HG03025 (cell line): ENCODE data around the gene CTAGE8.
"Not testable (repeated sequence)": the region's sequence is repeated elsewhere in the genome, so short reads cannot be mapped to it uniquely, and the experiment has no call there.

Experiments used
- ATAC-seq: cut with Tn5 transposase; IDR thresholded peaks from one replicate; pipeline ENCODE4 v1.9.1; 2021; ENCODE audit warnings: mild to moderate bottlenecking, moderate library complexity; ENCODE audit not compliant: unreplicated experiment, low FRiP score

The CTAGE8 gene, protein sequence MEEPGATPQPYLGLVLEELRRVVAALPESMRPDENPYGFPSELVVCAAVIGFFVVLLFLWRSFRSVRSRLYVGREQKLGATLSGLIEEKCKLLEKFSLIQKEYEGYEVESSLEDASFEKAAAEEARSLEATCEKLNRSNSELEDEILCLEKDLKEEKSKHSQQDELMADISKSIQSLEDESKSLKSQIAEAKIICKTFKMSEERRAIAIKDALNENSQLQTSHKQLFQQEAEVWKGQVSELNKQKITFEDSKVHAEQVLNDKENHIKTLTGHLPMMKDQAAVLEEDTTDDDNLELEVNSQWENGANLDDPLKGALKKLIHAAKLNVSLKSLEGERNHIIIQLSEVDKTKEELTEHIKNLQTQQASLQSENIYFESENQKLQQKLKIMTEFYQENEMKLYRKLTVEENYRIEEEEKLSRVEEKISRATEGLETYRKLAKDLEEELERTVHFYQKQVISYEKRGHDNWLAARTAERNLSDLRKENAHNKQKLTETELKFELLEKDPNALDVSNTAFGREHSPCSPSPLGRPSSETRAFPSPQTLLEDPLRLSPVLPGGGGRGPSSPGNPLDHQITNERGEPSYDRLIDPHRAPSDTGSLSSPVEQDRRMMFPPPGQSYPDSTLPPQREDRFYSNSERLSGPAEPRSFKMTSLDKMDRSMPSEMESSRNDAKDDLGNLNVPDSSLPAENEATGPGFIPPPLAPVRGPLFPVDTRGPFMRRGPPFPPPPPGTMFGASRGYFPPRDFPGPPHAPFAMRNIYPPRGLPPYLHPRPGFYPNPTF

DNA sequence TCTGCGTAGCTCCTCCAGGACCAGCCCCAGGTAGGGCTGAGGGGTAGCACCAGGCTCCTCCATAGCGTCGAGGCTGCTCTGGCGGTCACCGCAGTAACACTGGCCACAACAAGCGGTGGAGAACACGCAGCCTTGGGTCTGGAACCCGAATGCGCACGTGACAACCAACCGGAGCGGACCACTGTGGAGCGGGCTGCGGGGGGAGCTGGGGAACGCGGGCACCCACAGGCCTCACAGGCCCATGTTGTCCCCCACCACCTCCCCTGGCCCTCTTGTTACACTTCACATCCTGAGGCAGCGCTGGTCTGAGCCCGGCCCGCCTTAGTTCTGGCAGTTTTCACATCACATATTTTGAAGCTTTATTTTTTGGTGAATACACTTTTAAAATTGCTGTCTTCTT is at the start of gene CTAGE8:
Gene CTAGE8 (minus strand): TSS at position 101 of the 400 bp plus-strand sequence. CDS start 38 bp downstream, at position 63.
- not testable (repeated sequence) for ATAC-seq

DNA sequence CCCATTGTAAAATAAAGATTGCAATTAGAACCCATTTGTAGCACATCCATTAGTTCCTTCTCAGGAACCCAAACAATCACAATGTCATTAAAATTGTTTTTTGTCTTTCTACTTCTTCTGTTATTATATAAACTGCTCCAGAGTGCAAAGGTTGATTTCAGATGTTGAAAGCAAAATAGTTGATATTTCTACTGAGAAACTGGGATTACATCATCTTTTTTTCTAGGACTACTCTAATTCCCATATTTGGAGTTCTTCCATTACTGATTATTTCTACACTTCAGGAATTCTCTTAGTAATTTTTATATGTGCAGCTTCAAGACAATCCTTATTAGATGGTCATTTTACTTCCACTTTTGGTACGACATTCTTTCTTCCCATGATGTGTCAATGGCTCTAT is 48.4 kb upstream of the CTAGE8 start:
- ATAC-seq, result not testable (repeated sequence)

DNA sequence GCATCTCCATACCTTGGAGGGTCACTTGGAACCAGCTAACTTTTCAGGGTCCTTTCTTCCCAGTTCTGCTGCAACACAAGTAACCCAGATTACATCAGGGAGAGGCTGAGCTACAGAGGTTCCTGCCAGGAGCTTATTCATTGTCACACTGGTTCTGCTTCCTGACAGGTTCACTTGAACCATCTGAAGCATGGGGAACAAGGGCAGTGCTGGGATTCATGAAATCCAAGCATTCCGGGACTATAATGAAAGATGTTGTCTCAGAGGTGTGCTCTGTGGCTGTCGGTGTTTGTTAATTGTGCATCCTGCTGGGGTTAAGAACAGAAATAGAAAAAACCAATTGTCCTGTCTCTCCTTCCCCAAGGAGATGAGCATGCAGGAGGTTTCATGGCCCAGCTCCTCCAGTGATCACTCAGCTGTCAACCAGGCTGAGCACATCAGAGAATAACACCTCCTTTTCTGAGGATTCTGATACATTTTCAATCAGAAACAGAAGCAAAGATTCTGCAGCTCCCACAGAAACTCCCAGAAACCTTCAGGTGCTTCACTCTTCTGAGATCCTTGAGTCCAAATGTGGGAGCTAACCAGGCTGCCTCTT is 42.9 kb upstream of the CTAGE8 start, which contains the start of gene OR2A1:
Gene OR2A1 (plus strand): TSS at position 548 of the 598 bp plus-strand sequence. CDS start 5,706 bp downstream, outside the sequence.
- not testable (repeated sequence) for ATAC-seq

DNA sequence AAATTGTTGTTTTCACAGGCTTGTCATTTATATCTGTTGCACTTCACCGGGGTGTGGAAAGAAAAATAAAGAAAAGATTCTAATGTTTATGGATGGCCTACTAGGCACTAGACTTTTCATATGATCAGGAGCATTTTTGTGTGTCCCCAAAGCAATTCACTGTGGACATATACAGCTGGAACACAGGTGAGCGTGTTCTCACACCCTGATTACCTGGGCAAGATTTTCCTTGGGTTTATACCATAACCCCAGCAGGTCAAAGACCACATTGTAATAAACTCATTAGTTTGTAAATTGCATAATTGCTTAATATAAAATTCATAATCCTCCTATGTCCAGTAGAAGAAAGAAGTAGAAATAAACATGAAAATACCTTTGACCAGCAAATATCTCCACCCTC is 42.1 kb upstream of the CTAGE8 start:
- ATAC-seq, result not testable (repeated sequence)

DNA sequence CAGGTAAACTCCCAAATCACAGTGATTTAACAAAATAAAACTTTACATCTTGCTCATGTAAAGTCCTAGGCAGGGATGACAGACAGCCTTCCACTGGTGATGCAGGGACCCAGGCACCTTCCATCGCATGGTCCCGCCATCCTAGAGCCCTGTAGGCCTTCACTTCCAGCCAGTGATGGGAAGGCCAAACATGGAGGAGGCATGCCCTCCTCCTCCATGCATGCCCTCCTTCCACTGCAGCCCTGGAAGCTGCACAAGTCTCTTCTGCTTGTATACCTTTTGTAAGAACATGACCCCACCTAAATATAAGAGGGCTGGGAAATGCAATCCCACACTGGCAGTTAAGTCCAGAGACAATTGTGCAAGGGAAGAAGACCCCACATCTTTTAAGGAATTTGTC is 40.6 kb upstream of the CTAGE8 start:
- ATAC-seq, result not testable (repeated sequence)

DNA sequence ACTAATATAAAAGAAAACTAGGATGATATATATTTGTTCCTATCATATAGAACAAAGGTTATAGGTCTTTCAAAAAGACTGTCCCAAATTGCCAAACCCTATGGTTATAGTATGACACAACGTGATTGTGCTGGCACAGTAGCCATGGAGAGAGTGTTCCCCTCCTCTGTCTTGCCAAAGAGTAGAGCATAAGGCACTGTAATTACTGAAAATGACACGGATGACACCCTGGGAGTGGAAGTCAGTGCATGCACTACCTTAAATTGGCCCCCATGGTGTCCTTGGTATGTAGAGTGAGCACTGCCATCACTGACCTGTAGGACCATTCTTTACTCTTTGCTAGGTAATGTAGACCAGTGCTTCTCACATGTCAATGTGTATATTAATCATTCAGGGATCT is 36.1 kb upstream of the CTAGE8 start:
- ATAC-seq, result not testable (repeated sequence)

DNA sequence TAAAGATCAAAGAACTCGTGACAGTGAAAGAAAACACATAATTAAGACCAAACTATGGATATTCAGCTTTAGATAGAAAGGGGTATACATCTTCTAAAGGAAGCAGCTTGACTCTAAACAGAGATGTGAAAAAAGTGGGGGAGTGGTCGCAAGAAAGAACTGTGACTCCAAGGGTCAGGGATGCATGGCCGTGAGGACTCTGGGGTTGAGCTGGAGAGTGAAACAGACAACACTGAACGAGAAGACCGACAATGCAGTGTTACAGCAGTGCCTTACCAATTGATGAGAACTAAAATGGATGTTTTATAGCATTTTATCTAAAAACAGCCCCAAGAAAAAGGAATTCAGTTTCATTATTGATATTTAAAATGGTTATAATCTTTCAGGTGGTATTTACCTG is 34.5 kb upstream of the CTAGE8 start:
- ATAC-seq, result not testable (repeated sequence)

DNA sequence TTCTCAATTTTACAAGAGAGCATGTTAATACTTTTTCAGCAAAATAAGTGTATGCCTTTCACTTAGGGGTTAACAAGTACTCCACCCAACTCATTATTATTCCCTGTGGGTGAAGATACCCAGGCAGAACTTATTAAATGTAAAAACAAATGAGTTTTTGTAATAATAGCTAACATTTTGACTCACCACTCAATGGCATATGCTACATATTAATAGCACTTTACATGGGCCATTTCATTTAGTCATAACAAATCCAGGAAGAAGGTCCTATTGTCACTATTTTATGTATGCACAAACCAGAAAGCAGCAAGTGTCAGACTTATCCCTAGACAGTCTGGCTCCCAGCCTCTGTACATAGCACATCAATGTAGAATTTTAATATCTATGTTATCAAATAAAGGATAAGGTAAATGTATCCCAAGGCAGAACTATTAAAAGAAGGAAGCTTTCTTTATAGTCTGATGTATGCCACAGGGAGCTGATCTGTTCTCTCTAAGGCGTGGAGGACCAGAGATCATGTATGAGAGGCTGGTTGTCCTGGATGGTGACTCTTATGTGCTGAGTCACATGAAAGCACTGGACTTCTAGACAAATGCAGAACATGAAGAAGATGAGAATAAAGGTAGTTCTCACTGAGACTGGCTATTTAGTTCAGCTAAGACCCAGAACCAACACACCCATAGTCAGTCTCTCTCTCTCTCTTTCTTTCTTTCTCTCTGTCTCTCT is 33.7 kb upstream of the CTAGE8 start:
- ATAC-seq, result not testable (repeated sequence)

DNA sequence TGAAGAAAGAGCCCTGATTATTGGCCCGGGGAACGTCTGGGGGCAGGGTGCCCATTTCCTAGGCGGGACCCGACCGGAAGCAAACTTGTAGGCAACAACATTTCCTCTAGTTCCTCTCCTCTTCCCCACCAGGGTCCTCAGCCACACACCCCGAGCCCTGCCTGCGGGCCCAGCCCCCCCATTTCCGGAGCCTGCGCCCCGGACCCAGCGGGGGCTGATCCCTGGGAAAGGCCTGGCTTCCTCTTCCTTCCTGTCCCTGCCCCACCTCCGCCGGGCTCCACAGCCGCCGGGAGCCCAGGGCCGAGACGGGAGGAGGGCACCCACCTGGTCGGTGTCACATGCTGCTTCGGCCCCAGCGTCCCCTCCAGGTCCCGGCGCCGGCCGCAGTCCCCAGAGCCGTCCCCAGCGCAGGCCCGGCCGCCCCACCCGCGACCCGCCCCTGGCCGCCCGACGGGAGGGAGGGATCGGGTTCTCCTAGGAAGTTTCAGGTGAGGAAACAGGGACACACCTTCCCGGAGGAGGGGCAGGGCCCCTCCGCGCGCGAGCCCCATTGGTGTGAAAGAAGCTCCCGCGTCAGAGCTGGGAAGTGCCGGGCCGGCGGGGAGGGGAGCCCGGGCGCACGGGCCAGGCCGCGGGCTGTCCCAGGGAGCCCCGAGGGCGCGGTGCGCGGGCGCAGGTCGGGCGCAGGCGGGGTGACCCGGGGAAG is 24.9 kb upstream of the CTAGE8 start:
- ATAC-seq, result peak; percentile 75

DNA sequence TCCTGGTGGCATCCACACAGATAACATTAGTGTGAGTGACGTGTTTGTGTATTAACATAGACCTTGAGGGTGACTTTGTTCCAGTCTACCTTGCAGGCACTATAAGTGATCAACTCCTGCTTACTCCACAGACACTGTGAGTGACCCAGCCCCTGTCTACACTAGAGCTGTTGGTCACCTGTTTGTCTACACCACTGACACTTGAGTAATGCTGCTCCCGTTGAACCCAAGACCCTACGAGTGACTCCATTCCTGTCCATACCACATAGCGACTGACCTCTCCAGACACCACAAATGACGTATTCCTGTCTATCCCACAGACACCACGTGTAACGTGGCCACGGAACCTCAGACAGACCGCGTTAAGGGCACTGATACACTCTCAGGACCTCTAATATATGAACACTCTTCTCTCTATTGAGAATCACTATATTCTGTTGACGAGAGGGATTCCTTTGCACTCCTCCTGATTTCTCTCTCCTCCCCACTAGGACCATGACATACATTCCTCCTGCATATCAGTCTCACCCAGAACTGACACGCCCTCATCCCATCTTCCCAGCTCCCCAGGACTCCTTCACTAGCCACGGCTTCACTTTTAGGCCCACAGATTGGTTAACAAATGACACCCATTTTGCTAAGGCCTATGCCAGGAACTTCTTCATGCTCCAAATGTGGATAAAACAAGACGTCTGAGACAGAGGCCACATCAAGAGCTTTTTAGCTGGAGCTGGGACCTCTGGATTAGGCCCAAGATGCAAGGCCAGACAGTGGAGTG is 23.5 kb upstream of the CTAGE8 start:
- not testable (repeated sequence) for ATAC-seq

DNA sequence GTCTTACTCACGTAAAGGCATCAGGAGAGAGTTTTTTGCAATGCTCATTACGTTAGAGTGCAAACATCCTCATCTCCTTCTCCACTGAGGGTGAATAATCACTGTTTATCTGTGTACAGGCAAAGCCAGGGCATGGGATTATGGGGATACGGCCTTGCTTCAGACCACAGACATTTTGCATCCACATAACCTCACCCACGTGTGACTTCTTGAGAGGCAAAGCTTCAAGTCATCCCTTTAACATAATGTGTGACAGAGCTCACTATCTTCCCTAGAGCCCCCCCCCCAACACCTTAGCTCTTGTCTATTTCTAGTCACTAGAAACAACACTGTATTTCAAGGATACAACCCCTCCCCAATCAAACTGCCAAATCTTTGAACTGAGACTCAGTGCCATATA is 22.5 kb upstream of the CTAGE8 start:
- ATAC-seq, result not testable (repeated sequence)

DNA sequence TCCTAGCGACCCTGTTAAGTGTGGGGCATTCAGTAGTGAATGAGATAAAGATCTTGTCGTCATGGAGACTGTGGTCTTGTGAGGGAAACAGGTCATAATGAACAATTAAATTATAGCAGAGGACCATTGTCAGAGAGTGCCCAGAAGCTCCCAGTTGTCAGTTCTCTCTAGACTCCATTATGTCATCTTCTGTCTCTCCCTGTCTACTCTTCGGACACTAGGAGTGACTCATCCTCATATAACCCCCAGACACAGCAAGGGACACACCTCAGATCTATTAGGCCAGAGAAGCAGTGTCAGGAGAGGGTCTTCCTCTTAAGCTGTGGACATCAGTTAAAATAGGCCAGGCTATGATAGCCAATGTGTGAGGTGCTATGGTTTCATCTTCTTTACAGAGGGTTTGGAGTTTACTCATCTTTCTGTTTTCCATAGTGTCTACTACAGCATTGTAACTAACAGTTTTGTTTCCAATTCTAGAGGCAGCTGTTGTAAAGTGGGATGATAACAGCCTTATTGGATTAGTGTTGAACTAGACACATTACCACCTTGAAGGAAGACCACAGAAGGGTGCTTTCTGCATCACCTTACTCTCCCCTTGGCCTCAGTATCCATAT is 18.2 kb upstream of the CTAGE8 start:
- not testable (repeated sequence) for ATAC-seq

DNA sequence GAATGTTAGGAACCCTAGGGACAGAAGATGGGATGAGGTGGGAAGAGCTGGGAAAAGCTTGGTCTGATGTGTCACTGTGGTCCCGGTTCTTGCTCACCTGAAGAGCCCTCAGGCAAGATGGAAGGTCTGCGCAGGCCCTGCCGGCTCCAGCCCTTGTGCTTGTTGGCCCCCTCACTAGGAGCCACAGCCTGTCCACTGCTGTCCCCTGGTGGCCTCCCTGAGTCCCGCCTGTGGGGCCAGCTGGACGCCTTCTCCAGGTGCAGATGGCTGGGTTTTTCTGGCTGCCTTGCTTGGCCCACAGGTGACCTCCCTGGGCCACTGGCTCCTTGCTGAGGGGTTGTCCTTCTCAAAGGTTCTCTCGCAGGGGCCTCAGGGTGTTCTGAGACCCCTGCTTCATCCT is 14.6 kb upstream of the CTAGE8 start:
- ATAC-seq, result not testable (repeated sequence)

DNA sequence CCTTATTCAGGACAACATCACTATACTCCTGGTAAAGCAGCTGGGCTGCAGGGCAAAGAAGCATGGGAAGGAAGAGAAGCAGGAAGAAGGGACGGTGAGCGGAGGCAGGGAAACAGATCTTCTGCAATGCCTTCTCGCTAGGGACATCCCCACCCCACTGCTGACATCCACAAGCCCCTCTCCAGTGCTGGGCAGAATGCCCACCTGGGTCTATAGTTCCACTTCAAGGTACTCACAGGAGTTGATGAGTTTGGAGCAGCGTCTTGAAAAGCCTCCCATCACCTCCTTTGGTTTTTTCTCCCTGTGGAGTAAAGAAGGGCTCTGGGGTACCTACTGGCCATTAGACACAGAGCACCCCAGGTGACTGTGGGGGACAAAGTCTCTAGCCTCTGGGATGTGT is 13.4 kb upstream of the CTAGE8 start:
- ATAC-seq, result not testable (repeated sequence)

DNA sequence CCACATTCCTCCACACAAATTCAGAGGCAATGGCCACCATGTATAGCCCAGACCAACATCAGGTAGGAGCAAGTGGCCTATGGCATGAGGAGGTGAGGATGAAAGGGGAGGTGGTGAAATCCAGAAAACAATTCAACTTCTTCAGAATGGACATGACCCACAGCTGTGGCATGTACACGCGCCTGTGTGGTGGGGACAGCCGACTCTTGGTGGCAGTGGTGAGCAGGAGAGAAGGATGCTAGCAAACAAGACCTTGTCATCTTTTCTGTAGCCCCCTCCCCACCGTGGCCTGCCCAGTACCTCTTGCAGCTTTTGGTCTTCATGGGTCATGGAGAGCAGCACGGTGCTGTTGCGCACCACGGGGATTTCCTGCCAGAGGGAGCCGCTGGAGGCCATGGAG is 12.9 kb upstream of the CTAGE8 start:
- ATAC-seq, result not testable (repeated sequence)

DNA sequence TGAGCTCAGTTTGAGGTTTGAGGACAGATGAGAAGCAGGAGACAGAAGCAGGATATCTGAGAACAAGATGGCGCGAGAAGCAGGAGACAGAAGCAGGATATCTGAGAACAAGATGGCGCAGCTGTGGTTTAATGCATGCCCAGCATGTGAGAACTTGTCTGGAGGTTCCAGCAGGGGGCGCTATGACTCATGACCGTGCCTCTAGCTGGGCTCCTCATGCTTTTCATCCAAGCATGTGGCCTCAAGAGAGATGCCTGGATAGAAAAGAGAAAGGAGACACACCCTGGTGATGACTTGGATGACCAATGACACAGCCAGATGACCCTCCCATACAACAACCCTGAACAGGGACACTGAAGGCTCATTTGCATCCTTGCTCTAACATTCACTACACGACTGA is 10.9 kb upstream of the CTAGE8 start:
- not testable (repeated sequence) for ATAC-seq

DNA sequence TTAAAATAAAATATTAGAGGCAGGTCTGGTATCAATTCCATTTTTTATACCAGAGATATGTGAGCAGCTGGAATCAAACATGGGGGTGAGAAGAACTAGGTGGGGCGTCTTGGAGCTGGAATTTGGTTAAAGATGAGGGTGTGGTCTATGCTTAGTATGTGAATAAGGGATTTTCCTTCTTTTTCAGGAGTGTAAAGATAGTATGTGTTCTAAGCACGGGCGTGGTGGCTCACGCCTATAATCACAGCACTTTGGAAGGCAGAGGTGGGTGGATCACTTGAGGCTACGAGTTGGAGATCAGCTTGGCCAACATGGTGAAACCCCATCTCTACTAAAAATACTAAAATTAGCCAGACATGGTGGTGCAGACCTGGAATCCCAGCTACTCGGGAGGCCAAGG is 6.2 kb upstream of the CTAGE8 start:
- ATAC-seq, result not testable (repeated sequence)

DNA sequence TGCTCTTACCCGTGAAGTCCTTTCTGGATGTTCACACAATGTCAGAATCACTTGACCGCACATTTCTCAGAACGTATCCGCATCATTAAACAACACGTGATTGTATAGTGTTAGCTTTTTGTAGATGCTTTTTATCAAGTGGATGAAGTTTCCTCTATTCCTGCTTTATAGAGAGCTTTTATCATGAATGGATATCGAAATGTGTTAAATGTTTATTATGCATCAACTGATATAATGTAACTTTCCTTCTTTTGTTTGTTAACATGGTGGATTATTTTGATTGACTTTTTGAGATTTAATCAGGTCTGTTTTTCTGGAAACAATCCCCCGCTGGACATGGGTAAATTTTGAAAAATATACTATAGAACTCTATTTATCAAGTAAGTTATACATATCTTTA is 4.4 kb downstream of the CTAGE8 start, which contains the start of gene OR2A7:
Gene OR2A7 (minus strand): TSS at position 101 of the 400 bp plus-strand sequence. CDS start 5,164 bp downstream, outside the sequence.
- ATAC-seq, result not testable (repeated sequence)
